ENCODE data around the gene UBE2G2.

The UBE2G2 gene

GRCh38 chr21:44742418-44743153, 59.0 kb downstream of the UBE2G2 start:
- DNase-seq: no peak

GRCh38 chr21:44741921-44742320, 59.7 kb downstream of the UBE2G2 start:
- no peak for DNase-seq

- no peak for DNase-seq
These were observed 60.9 kb downstream of the UBE2G2 start for GRCh38 chr21:44740742-44741141.

- DNase-seq: no peak
These were observed 62.3 kb downstream of the UBE2G2 start for GRCh38 chr21:44739316-44739715.

- no peak for DNase-seq
These were observed 63.0 kb downstream of the UBE2G2 start for GRCh38 chr21:44738621-44739020.

GRCh38 chr21:44737706-44738354, 63.8 kb downstream of the UBE2G2 start:
- no peak for DNase-seq

- no peak for DNase-seq
These were observed 65.2 kb downstream of the UBE2G2 start for GRCh38 chr21:44736291-44737004.

- DNase-seq: no peak
These were observed 65.8 kb downstream of the UBE2G2 start for GRCh38 chr21:44735821-44736220.

- DNase-seq: no peak
These were observed 66.8 kb downstream of the UBE2G2 start for GRCh38 chr21:44734841-44735240.

GRCh38 chr21:44734026-44734745, 67.4 kb downstream of the UBE2G2 start:
- no peak for DNase-seq

GRCh38 chr21:44732956-44733355, 68.7 kb downstream of the UBE2G2 start:
- no peak for DNase-seq

- no peak for DNase-seq
These were observed 69.4 kb downstream of the UBE2G2 start for GRCh38 chr21:44732263-44732662.

- DNase-seq: no peak
These were observed 70.6 kb downstream of the UBE2G2 start for GRCh38 chr21:44730951-44731579.

GRCh38 chr21:44730028-44730395, 71.6 kb downstream of the UBE2G2 start:
- no peak for DNase-seq

- no peak for DNase-seq
These were observed 72.1 kb downstream of the UBE2G2 start for GRCh38 chr21:44729336-44730027.

GRCh38 chr21:44728716-44729115, 72.9 kb downstream of the UBE2G2 start:
- no peak for DNase-seq

GRCh38 chr21:44727757-44728156, 73.9 kb downstream of the UBE2G2 start:
- DNase-seq: no peak

GRCh38 chr21:44727321-44727720, 74.3 kb downstream of the UBE2G2 start:
- DNase-seq: no peak

GRCh38 chr21:44726826-44727225, 74.8 kb downstream of the UBE2G2 start:
- no peak for DNase-seq

- no peak for DNase-seq
These were observed 76.7 kb downstream of the UBE2G2 start for GRCh38 chr21:44724926-44725325.

GRCh38 chr21:44724196-44724595, 77.4 kb downstream of the UBE2G2 start:
- no peak for DNase-seq
